Measurements from ENCODE around the gene FBLN5.
A peak's percentile ranks its signal among the peaks of the same experiment; 100 is the strongest.
"Not testable (repeated sequence)": the region's sequence is repeated elsewhere in the genome, so short reads cannot be mapped to it uniquely, and the experiment has no call there.

The FBLN5 gene

GRCh38 chr14:91872517-91873470 is 74.7 kb downstream of the FBLN5 start:
- TF ChIP-seq POLR2A (IDR thresholded peaks at IDR 0.05; ENCODE audit: extremely low read depth, insufficient read length) (no peak), CTCF (IDR thresholded peaks at IDR 0.05; ENCODE audit: low read depth, low read length) (no peak), MAX (IDR thresholded peaks at IDR 0.05; ENCODE audit: low read depth, low read length) (no peak), MYC (IDR thresholded peaks at IDR 0.05; ENCODE audit: low read depth, low read length) (no peak)
- DNase-seq (ENCODE audit: low read depth) = peak; percentile 73
- H3K4me3 ChIP-seq (ENCODE audit: low read depth, low read length) = no peak overlapping the region

- TF ChIP-seq MAX (IDR thresholded peaks at IDR 0.05; ENCODE audit: low read depth, low read length) (0 out of 2 replicates have a peak, but pooled peaks have one; percentile 11), MYC (IDR thresholded peaks at IDR 0.05; ENCODE audit: low read depth, low read length) (peak; percentile 49), CTCF (IDR thresholded peaks at IDR 0.05; ENCODE audit: low read depth, low read length) (no peak), POLR2A (IDR thresholded peaks at IDR 0.05; ENCODE audit: extremely low read depth, insufficient read length) (no peak)
- peak; percentile 95 for DNase-seq (ENCODE audit: low read depth)
- H3K4me3 ChIP-seq (ENCODE audit: low read depth, low read length) = no peak overlapping the region
Observed at GRCh38 chr14:91872011-91872501, 75.4 kb downstream of the FBLN5 start.

- not testable (repeated sequence) for H3K4me3 ChIP-seq (ENCODE audit: low read depth, low read length); DNase-seq (ENCODE audit: low read depth)
Observed at GRCh38 chr14:91871401-91871800, 76.1 kb downstream of the FBLN5 start.

- no peak overlapping the region for H3K4me3 ChIP-seq (ENCODE audit: low read depth, low read length)
- TF ChIP-seq MAX (IDR thresholded peaks at IDR 0.05; ENCODE audit: low read depth, low read length) = no peak
- TF ChIP-seq POLR2A (IDR thresholded peaks at IDR 0.05; ENCODE audit: extremely low read depth, insufficient read length) = no peak
- no peak for TF ChIP-seq MYC (IDR thresholded peaks at IDR 0.05; ENCODE audit: low read depth, low read length)
- no peak for TF ChIP-seq CTCF (IDR thresholded peaks at IDR 0.05; ENCODE audit: low read depth, low read length)
- DNase-seq (ENCODE audit: low read depth) = no peak
Observed at GRCh38 chr14:91870890-91871289, 76.6 kb downstream of the FBLN5 start.

- H3K4me3 ChIP-seq (ENCODE audit: low read depth, low read length) = no peak overlapping the region
- no peak for TF ChIP-seq MYC (IDR thresholded peaks at IDR 0.05; ENCODE audit: low read depth, low read length)
- TF ChIP-seq MAX (IDR thresholded peaks at IDR 0.05; ENCODE audit: low read depth, low read length) = no peak
- TF ChIP-seq POLR2A (IDR thresholded peaks at IDR 0.05; ENCODE audit: extremely low read depth, insufficient read length) = no peak
- DNase-seq (ENCODE audit: low read depth) = no peak
Observed at GRCh38 chr14:91870001-91870400, 77.5 kb downstream of the FBLN5 start.

- H3K4me3 ChIP-seq (ENCODE audit: low read depth, low read length) = no peak overlapping the region
- DNase-seq (ENCODE audit: low read depth) = no peak
- no peak for TF ChIP-seq POLR2A (IDR thresholded peaks at IDR 0.05; ENCODE audit: extremely low read depth, insufficient read length)
- no peak for TF ChIP-seq MYC (IDR thresholded peaks at IDR 0.05; ENCODE audit: low read depth, low read length)
Observed at GRCh38 chr14:91869556-91869955, 77.9 kb downstream of the FBLN5 start.

GRCh38 chr14:91867316-91867988 is 80.0 kb downstream of the FBLN5 start, which contains the start of gene TC2N:
Gene TC2N (minus strand): TSS chr14:91867536. CDS start chr14:91813769, 53,767 bp downstream.
- peak; percentile 14 for DNase-seq (ENCODE audit: low read depth)
- TF ChIP-seq POLR2A (IDR thresholded peaks at IDR 0.05; ENCODE audit: extremely low read depth, insufficient read length) = no peak
- no peak within 1 kb of the TSS for H3K4me3 ChIP-seq (ENCODE audit: low read depth, low read length)
